Transverse colon (tissue), 4 donors: ENCODE data around the gene CDC42EP5. TPM values are rescaled to one million over a fixed set of nuclear protein-coding genes. Genes with fewer than 3 reads are reported as not detected.

ENCODE experiments used
- DNase-seq: peaks from one replicate; pipeline ENCODE4 v3.0.0-alpha.2; 2019
- H3K27ac ChIP-seq, 4 donors: fragments of 200-600 bp; sonication (generic); 2 replicates each; pipeline ENCODE4 v1.5.1; 2016 to 2018; ENCODE audit warnings: inconsistent platforms in 4 of 4
- H3K27me3 ChIP-seq: fragments of 200-600 bp; sonication (generic); 2 replicates; pipeline ENCODE4 v1.5.1; 2017; ENCODE audit warnings: inconsistent platforms
- H3K36me3 ChIP-seq, 4 donors: fragments of 200-600 bp; sonication (generic); 2 replicates each; pipeline ENCODE4 v1.5.1; 2017 to 2019; ENCODE audit warnings: inconsistent platforms in 4 of 4
- H3K4me1 ChIP-seq, 4 donors: fragments of 200-600 bp; sonication (generic); 2 replicates each; pipeline ENCODE4 v1.5.1; 2017 to 2020; ENCODE audit warnings: inconsistent platforms in 4 of 4
- H3K4me3 ChIP-seq, 4 donors: fragments of 200-600 bp; sonication (generic); 1 replicate in 1 of 4; 2 replicates in 3 of 4; pipeline versions ENCODE4 v1.5.1 to v1.6.1; 2017 to 2019; ENCODE audit warnings: inconsistent platforms in 4 of 4
- H3K9me3 ChIP-seq, 2 donors: fragments of 200-600 bp; sonication (generic); 2 replicates each; pipeline ENCODE4 v1.5.1; 2017 to 2019; ENCODE audit warnings: inconsistent platforms in 2 of 2
- CTCF ChIP-seq, 5 experiments: fragments of 200-600 bp in 3 of 5; fragments of 450-650 bp in 2 of 5; sonication (generic) in 3 of 5; IDR thresholded peaks; 1 replicate in 2 of 5; 2 replicates in 3 of 5; pipeline ENCODE4 v1.5.1; 2016 to 2017; ENCODE audit warnings: antibody characterized with exemption in 5 of 5, inconsistent platforms in 3 of 5, mild to moderate bottlenecking in 2 of 5, moderate library complexity in 1 of 5
- EP300 ChIP-seq: sonication (generic); formaldehyde crosslinking; IDR thresholded peaks from one replicate; pipeline ENCODE4 v1.6.1; 2017; ENCODE audit warnings: antibody characterized with exemption, low read depth
- POLR2A ChIP-seq: fragments of 450-650 bp; IDR thresholded peaks from one replicate; pipeline ENCODE4 v1.6.1; 2016; ENCODE audit warnings: antibody characterized with exemption, mild to moderate bottlenecking, moderate library complexity
- POLR2AphosphoS5 ChIP-seq, 3 donors: sonication (generic); formaldehyde crosslinking; IDR thresholded peaks; one replicate each; pipeline ENCODE4 v1.6.1; 2016; ENCODE audit warnings: antibody characterized with exemption in 3 of 3
- WGBS, 2 donors: methylation state at CpG; one replicate each; pipeline ENCODE4 v1.1.5; 2018; ENCODE audit warnings: low coverage in 1 of 2; 5-methylcytosine and 5-hydroxymethylcytosine counted together
- in situ Hi-C, 4 donors: fragments of 200-750 bp; cut with MboI; loops; one replicate each; pipeline versions ENCODE4 v1.15.0 to v1.15.1; 2017; ENCODE audit warnings: low sequenced_read_pairs in 3 of 4, low pct_ligation_motif_present in 1 of 4, low pct_unique_long_range_greater_than_20kb in 1 of 4
- intact Hi-C: fragments of 100-400 bp; cut with DNase I; formaldehyde crosslinking; loops from one replicate; pipeline ENCODE4 v1.15.1; 2023; ENCODE audit warnings: low total_unique reads
- total RNA-seq, 4 donors: library from RNA; depleted of rRNA; stranded (reverse); fragments of >200 nt; gene quantifications; one replicate each; pipeline ENCODE4 v1.1.0, GENCODE V29; 2016

Gene CDC42EP5
- total RNA-seq, 4 donors from 2014 or later = 210 to 231 (median 214) TPM

GRCh38 chr19:54463531-54464043 lies 9.5 kb downstream of the CDC42EP5 start, which contains the start of gene LENG9:
Gene LENG9 (minus strand): TSS chr19:54463778. CDS start chr19:54463526, 252 bp downstream.
- 0% methylated on average over 32 of the region's 41 CpGs; no CpG with 5 or more reads in 1 of the 2 donors for WGBS, 2 donors
- peak within 1 kb of the TSS; percentile 50 to 72 (median 64) for H3K4me3 ChIP-seq
- peak within 1 kb of the TSS; percentile 96 to 99 (median 98) for H3K27ac ChIP-seq
- peaks cover 6 to 72% (median 42%) of the 10 kb centered on the region in 4 donors for H3K4me1 ChIP-seq
- no peaks in the 10 kb centered on the region for H3K27me3 ChIP-seq
- in situ Hi-C loops (no loop called here), intact Hi-C loops (no loop called here)
- TF ChIP-seq POLR2A (peak; percentile 93), EP300 (no peak), POLR2AphosphoS5 (IDR thresholded peaks at IDR 0.05) (peak; percentile 96 to 98 (median 97))
- DNase-seq = peak; percentile 100
- peaks cover 0 to 22% (median 6%) of the 10 kb centered on the region in 4 donors for H3K36me3 ChIP-seq
- H3K9me3 ChIP-seq = no peaks in the 10 kb centered on the region

- in situ Hi-C loops = no loop called here
Measured at GRCh38 chr19:54462655-54463530, 10.2 kb downstream of the CDC42EP5 start.

GRCh38 chr19:54462047-54462654 lies 10.9 kb downstream of the CDC42EP5 start:
- peaks cover 6 to 60% (median 37%) of the 10 kb centered on the region in 4 donors for H3K4me1 ChIP-seq
- H3K27me3 ChIP-seq = no peaks in the 10 kb centered on the region
- 48% methylated on average over 6 of the region's 15 CpGs; no CpG with 5 or more reads in 1 of the 2 donors for WGBS, 2 donors
- no peak for TF ChIP-seq EP300
- TF ChIP-seq CTCF (IDR thresholded peaks at IDR 0.05) = no peak
- peak in 2 of 3 donors; percentile 30 to 44 for TF ChIP-seq POLR2AphosphoS5 (IDR thresholded peaks at IDR 0.05)
- TF ChIP-seq POLR2A = no peak
- in situ Hi-C loops (no loop called here), intact Hi-C loops (no loop called here)
- no peaks in the 10 kb centered on the region for H3K9me3 ChIP-seq
- DNase-seq = peak; percentile 37
- H3K27ac ChIP-seq = peak overlapping the region; percentile 96 to 99 (median 98)
- H3K4me3 ChIP-seq = peak overlapping the region in 3 of 4 donors; percentile 60 to 72 (median 68)
- H3K36me3 ChIP-seq = peaks cover 0 to 37% (median 13%) of the 10 kb centered on the region in 4 donors

More at GRCh38 chr19:54462655-54463530, 10.2 kb downstream of the CDC42EP5 start:
- H3K27me3 ChIP-seq = no peaks in the 10 kb centered on the region
- WGBS, 2 donors = 6% methylated on average over 52 of the region's 91 CpGs; no CpG with 5 or more reads in 1 of the 2 donors
- peak; percentile 80 for DNase-seq
- peak overlapping the region; percentile 96 to 99 (median 98) for H3K27ac ChIP-seq
- H3K9me3 ChIP-seq = no peaks in the 10 kb centered on the region
- H3K4me1 ChIP-seq = peaks cover 6 to 65% (median 39%) of the 10 kb centered on the region in 4 donors
- intact Hi-C loops = no loop called here
- TF ChIP-seq POLR2AphosphoS5 (IDR thresholded peaks at IDR 0.05) (peak; percentile 68 to 87 (median 86)), POLR2A (peak; percentile 58), EP300 (no peak), CTCF (IDR thresholded peaks at IDR 0.05) (peak; percentile 20 to 57 (median 26))
- peaks cover 0 to 29% (median 9%) of the 10 kb centered on the region in 4 donors for H3K36me3 ChIP-seq
- peak overlapping the region; percentile 50 to 72 (median 64) for H3K4me3 ChIP-seq

GRCh38 chr19:54461613-54462012 lies 11.5 kb downstream of the CDC42EP5 start:
- WGBS, 2 donors = 39 to 45% methylated on average over 3 of the region's 3 CpGs
- H3K36me3 ChIP-seq = peaks cover 0 to 42% (median 15%) of the 10 kb centered on the region in 4 donors
- DNase-seq = no peak
- no peak for TF ChIP-seq EP300
- intact Hi-C loops (no loop called here), in situ Hi-C loops (no loop called here)
- peaks cover 6 to 56% (median 35%) of the 10 kb centered on the region in 4 donors for H3K4me1 ChIP-seq
- peak overlapping the region; percentile 96 to 99 (median 98) for H3K27ac ChIP-seq
- H3K9me3 ChIP-seq = no peaks in the 10 kb centered on the region
- H3K27me3 ChIP-seq = no peaks in the 10 kb centered on the region
- H3K4me3 ChIP-seq = peak overlapping the region in 2 of 4 donors; percentile 60 to 72
